Measurements from ENCODE around the gene KCNJ10. TPM values are rescaled to one million over a fixed set of nuclear protein-coding genes. Genes with fewer than 3 reads are reported as not detected.

KCNJ10 gene
- total RNA-seq, 1 experiment from 2014 or later: 0.68 TPM

DNA sequence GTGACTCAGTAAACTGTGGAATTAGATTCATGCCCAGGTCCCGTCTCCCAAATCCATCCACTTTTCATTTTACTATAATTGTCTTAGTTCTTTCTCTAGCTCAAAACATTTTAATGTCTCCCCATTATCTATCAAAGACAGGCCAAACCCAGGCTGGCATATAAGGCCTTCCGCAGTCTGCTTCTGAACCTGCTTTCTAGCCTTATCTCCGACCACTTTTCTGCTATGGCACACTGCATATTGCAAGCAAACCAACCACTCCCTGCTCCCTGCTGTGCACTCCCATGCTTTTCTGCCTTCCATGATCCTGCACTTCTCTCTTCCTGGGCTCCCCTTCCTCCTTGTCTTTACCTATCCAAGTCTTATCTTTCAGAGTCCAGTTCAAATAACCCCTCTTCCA is 20.9 kb downstream of the KCNJ10 start:
- no TSS peak for BruUV-seq (replicated peaks)
- no peak overlapping the region for H3K4me3 Mint-ChIP-seq (ENCODE audit: unreplicated experiment)
- peaks cover 17% of the 10 kb centered on the region for H3K27me3 Mint-ChIP-seq (ENCODE audit: insufficient read depth, unreplicated experiment)
- H3K9me3 Mint-ChIP-seq (ENCODE audit: unreplicated experiment): no peaks in the 10 kb centered on the region
- Histone ChIP-seq H3K4me3 (ENCODE audit: low read depth, low read length) (no peak overlapping the region), H3K4me1 (0 out of 2 replicates have a peak, but pooled peaks cover 3% of the 10 kb centered on the region), H3K27me3 (replicated peaks; ENCODE audit: control insufficient read depth, insufficient read depth, low read length) (no peaks in the 10 kb centered on the region), H3K9me3 (no peaks in the 10 kb centered on the region), H3K36me3 (ENCODE audit: control insufficient read depth, insufficient read depth, low read length) (no peaks in the 10 kb centered on the region)
- TF ChIP-seq, protein P1, sequence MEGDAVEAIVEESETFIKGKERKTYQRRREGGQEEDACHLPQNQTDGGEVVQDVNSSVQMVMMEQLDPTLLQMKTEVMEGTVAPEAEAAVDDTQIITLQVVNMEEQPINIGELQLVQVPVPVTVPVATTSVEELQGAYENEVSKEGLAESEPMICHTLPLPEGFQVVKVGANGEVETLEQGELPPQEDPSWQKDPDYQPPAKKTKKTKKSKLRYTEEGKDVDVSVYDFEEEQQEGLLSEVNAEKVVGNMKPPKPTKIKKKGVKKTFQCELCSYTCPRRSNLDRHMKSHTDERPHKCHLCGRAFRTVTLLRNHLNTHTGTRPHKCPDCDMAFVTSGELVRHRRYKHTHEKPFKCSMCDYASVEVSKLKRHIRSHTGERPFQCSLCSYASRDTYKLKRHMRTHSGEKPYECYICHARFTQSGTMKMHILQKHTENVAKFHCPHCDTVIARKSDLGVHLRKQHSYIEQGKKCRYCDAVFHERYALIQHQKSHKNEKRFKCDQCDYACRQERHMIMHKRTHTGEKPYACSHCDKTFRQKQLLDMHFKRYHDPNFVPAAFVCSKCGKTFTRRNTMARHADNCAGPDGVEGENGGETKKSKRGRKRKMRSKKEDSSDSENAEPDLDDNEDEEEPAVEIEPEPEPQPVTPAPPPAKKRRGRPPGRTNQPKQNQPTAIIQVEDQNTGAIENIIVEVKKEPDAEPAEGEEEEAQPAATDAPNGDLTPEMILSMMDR (IDR thresholded peaks at IDR 0.05; ENCODE audit: insufficient read depth in 1 of 2, low read depth in 1 of 2, low read length in 1 of 2, severe bottlenecking in 1 of 2, unreplicated experiment in 1 of 2): no peak
- CTCF ChIA-PET: interaction anchor here (1.0 kb wide), 1 partner anchor 36 kb away, joined by 3 read pairs; no protein-coding TSS in a partner anchor
- no peak overlapping the region for H3K27ac Mint-ChIP-seq (ENCODE audit: unreplicated experiment)
- no peaks in the 10 kb centered on the region for H3K36me3 Mint-ChIP-seq (ENCODE audit: insufficient read depth, unreplicated experiment)
- POLR2A ChIA-PET: no interaction called here
- H3K4me1 Mint-ChIP-seq (ENCODE audit: low read depth, unreplicated experiment): peaks cover 18% of the 10 kb centered on the region
- intact Hi-C loops (cut with micrococcal nuclease; ENCODE audit: unreplicated experiment): no loop called here
- DNase-seq: no peak

DNA sequence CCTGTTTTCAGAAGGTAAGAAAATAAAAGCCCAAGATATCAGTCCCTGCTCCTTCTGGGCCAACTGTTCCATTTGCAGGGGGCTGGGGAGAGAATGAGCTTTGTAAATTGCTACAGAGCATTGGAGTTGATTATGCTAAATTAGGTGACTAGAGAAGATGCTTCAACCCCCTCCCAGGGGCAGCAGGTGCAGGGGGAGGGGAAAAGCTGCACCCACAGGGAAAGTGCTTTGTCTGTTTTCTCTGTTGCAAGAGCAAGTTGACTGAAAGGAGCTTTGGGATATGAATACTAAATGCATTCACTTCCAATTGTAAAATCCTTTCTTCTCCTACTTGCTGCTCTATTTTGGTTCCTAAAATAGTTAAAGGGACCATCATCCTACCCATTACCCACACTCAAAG is 21.6 kb downstream of the KCNJ10 start:
- peaks cover 19% of the 10 kb centered on the region for H3K27me3 Mint-ChIP-seq (ENCODE audit: insufficient read depth, unreplicated experiment)
- no peak overlapping the region for H3K4me3 Mint-ChIP-seq (ENCODE audit: unreplicated experiment)
- intact Hi-C loops (cut with micrococcal nuclease; ENCODE audit: unreplicated experiment): no loop called here
- TF ChIP-seq, protein P1 (IDR thresholded peaks at IDR 0.05; ENCODE audit: insufficient read depth in 1 of 2, low read depth in 1 of 2, low read length in 1 of 2, severe bottlenecking in 1 of 2, unreplicated experiment in 1 of 2): no peak
- H3K4me1 Mint-ChIP-seq (ENCODE audit: low read depth, unreplicated experiment): peaks cover 18% of the 10 kb centered on the region
- Histone ChIP-seq H3K4me3 (ENCODE audit: low read depth, low read length) (no peak overlapping the region), H3K27me3 (replicated peaks; ENCODE audit: control insufficient read depth, insufficient read depth, low read length) (no peaks in the 10 kb centered on the region), H3K9me3 (no peaks in the 10 kb centered on the region), H3K36me3 (ENCODE audit: control insufficient read depth, insufficient read depth, low read length) (no peaks in the 10 kb centered on the region), H3K4me1 (no peaks in the 10 kb centered on the region)
- DNase-seq: no peak
- ChIA-PET POLR2A (no interaction called here), CTCF (interaction anchor here (1.0 to 1.3 kb wide), 2 partner anchors 30 to 37 kb away, joined by 3 to 4 read pairs; no protein-coding TSS in a partner anchor)
- H3K27ac Mint-ChIP-seq (ENCODE audit: unreplicated experiment): no peak overlapping the region
- H3K9me3 Mint-ChIP-seq (ENCODE audit: unreplicated experiment): no peaks in the 10 kb centered on the region
- no TSS peak for BruUV-seq (replicated peaks)
- no peaks in the 10 kb centered on the region for H3K36me3 Mint-ChIP-seq (ENCODE audit: insufficient read depth, unreplicated experiment)

DNA sequence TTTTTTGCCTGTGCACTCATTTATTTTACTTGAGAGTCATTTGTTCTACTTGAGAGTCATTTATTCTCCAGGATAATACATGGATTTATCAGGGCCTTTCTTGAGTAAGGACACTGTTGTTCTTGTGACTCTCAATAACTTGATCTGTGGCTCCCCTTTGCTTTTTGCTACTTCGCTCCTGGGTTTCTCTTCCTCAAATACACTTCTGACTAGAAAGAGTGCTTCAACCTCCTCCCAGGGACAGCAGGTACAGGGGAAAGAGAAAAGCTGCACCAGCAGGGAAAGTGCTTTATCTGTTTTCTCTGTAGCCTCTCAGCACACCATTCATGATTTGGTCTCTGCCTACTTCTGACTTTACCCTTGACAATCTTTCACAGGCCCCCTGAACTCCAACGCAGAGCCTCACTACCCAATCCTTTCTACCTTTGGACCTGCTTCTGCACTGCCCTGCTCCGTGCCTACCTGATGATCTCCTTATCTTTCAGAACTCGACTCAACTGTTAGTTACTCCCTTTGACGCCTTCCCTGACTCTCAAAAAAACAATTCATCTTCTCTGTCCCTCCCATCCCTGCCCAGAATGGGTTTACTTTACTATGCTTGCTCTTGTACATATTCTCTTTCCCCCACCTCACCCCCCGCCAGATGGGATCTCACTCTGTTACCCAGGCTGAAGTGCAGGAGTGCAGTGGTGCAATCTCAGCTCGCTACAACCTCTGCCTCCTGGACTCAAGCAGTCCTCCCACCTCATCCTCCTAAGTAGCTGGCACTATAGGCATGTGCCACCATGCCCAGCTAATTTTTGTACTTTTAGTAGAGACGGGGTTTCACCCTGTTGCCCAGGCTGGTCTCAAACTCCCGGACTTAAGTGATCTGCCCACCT is 22.6 kb downstream of the KCNJ10 start:
- H3K4me1 Mint-ChIP-seq (ENCODE audit: low read depth, unreplicated experiment): peaks cover 18% of the 10 kb centered on the region
- TF ChIP-seq, protein P1 (IDR thresholded peaks at IDR 0.05; ENCODE audit: insufficient read depth in 1 of 2, low read depth in 1 of 2, low read length in 1 of 2, severe bottlenecking in 1 of 2, unreplicated experiment in 1 of 2): no peak
- no peaks in the 10 kb centered on the region for H3K36me3 Mint-ChIP-seq (ENCODE audit: insufficient read depth, unreplicated experiment)
- intact Hi-C loops (cut with micrococcal nuclease; ENCODE audit: unreplicated experiment): loop anchor here (2.0 kb wide), 1 partner anchor 23 kb away; the partner anchor contains the start of gene KCNJ10
- H3K9me3 Mint-ChIP-seq (ENCODE audit: unreplicated experiment): no peaks in the 10 kb centered on the region
- H3K4me3 Mint-ChIP-seq (ENCODE audit: unreplicated experiment): no peak overlapping the region
- POLR2A ChIA-PET: no interaction called here
- no peak overlapping the region for H3K27ac Mint-ChIP-seq (ENCODE audit: unreplicated experiment)
- Histone ChIP-seq H3K27me3 (replicated peaks; ENCODE audit: control insufficient read depth, insufficient read depth, low read length) (no peaks in the 10 kb centered on the region), H3K4me3 (ENCODE audit: low read depth, low read length) (no peak overlapping the region), H3K36me3 (ENCODE audit: control insufficient read depth, insufficient read depth, low read length) (no peaks in the 10 kb centered on the region), H3K4me1 (no peaks in the 10 kb centered on the region), H3K9me3 (no peaks in the 10 kb centered on the region)
- CTCF ChIA-PET: interaction anchor here (1.1 to 2.5 kb wide), 4 partner anchors 23 to 31 kb away, joined by 3 to 16 read pairs (median 4); partner anchors contain the start of gene KCNJ10
- no peak for DNase-seq
- H3K27me3 Mint-ChIP-seq (ENCODE audit: insufficient read depth, unreplicated experiment): peaks cover 21% of the 10 kb centered on the region
- no TSS peak for BruUV-seq (replicated peaks)
